ENCODE data around the gene SMIM27.
"Not testable (repeated sequence)": the region's sequence is repeated elsewhere in the genome, so short reads cannot be mapped to it uniquely, and the experiment has no call there.

The SMIM27 gene

DNA sequence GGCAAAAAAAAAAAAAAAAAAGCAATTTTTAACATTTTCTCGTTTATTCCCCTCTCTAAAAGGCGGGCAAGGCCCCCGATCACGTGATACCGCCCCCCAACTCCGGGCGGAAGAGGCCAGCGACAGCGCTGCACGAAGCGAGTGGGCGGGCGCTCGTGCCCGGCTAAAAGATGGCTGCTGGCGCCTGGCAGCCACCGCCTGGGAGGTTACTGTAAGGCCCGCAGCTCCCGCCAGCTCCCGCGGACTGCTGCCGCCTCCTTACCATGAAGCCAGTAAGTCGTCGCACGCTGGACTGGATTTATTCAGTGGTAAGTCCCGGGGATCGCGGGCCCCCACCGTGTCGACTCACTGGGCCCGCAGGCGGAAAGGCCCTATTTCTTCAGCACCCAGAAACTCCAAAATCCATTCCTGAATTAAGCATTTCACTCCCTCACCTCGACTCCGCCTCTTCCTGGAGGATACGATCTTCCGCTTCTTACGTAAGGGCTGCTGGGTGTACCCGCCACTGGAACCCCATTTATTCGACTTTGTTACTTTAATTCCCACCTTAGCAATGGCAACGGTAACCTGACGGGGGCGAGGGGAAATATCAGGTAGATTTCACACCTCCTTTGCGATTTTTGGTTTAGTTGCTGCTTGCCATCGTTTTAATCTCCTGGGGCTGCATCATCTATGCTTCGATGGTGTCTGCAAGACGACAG, at the start of gene SMIM27, which contains the start of gene TOPORS:
TSS of gene SMIM27 (plus strand) at position 156 of the 701 bp plus-strand sequence. CDS start at position 264, 108 bp downstream.
TSS of gene TOPORS (minus strand) at position 415 of the 701 bp plus-strand sequence. CDS start at position 265, 150 bp downstream.
- peak; percentile 84 for DNase-seq (ENCODE audit: low spot score)

DNA sequence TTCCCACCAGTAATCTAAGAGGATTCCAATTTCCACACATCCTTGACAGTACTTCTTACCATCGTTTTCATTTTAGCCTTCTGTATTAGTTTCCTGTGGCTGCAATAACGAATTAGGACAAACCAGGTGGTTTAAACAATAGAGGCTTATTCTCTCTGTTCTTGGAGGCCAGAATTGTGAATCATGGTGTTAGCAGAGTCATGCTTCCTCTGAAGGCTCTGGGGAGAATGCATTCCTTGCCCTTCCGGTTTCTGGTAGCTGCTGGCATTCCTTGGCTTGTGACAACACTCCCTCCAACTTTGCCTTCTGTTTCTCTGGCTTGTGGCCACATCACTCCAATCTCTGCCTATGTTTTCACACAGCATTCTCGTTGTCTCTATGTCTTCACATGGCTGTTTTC, 49.7 kb upstream of the SMIM27 start:
- no peak for DNase-seq (ENCODE audit: low spot score)

DNA sequence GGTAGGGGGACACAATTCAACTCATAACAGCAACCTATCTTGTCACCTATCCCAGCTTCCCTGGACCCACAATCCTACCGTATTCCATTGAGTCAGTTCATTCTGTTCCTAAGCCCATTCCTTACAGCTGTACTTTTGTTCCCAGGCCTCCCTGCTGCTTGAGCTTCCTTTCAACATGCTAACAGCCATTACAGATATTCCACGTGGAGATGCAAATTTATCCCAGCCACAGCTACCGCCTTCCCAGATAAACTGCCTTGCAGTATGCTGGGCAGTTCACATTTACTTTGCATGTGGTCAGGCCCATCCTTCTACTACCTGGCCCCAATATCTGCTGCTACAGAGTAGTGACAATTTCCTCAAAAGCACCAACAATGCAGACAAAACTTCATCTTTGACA, 49.1 kb upstream of the SMIM27 start:
- no peak for DNase-seq (ENCODE audit: low spot score)

DNA sequence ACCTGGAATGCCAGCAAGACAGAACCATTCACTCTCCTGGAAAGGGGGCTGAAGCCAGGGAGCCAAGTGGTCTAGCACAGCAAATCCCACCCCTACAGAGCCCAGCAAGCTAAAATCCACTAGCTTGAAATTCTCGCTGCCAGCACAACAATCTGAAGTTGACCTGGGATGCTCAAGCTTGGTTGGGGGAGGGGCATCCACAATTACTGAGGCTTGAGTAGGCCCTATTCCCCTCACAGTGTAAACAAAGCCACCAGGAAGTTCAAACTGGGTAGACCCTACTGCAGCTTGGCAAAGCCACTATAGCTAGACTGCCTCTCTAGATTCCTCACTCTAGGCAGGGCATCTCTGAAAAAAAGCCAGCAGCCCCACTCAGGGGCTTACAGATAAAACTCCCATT, 43.4 kb upstream of the SMIM27 start:
- DNase-seq (ENCODE audit: low spot score) = no peak

- no peak for DNase-seq (ENCODE audit: low spot score)
Measured at GRCh38 chr9:32516241-32516640, 35.9 kb upstream of the SMIM27 start.

DNA sequence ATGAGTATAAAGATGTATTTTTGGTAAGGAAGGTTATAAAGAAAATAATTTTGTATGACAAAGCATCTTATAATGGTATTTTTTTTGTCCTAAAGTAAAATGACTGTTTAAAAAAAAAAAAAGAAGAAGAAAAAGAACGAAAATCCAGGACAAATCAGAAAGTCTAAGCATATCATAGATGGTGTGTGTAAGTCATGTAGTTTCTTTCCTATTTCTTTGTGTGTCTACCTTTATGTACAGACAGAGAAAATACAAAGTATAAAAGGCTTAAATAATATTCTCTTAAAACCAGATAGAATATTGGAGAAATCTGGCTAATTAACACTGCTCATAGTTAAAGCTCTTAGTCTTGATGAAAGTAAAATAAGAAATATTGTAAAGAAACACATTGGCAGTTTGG, 33.9 kb upstream of the SMIM27 start:
- DNase-seq (ENCODE audit: low spot score) = no peak

DNA sequence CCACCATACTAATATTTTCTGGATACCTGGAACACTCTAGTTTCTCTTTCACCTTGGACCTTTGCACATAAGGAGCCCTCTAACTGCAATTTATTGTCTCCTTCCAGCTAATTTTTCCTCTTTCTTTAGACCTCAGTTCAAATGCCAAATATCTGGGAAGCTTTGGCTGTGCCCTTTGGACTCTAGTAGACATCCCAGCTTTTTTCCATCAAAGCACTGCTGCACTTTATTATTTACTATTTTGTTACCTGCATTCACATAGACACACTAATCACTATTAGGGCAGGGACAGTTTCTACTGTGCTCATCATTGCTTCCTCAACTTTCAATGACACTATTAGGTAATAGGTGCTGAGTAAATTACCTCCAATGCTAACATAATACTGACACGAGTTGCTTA, 28.2 kb upstream of the SMIM27 start:
- no peak for DNase-seq (ENCODE audit: low spot score)

- not testable (repeated sequence) for DNase-seq (ENCODE audit: low spot score)
Measured at GRCh38 chr9:32524558-32524891, 27.6 kb upstream of the SMIM27 start.

DNA sequence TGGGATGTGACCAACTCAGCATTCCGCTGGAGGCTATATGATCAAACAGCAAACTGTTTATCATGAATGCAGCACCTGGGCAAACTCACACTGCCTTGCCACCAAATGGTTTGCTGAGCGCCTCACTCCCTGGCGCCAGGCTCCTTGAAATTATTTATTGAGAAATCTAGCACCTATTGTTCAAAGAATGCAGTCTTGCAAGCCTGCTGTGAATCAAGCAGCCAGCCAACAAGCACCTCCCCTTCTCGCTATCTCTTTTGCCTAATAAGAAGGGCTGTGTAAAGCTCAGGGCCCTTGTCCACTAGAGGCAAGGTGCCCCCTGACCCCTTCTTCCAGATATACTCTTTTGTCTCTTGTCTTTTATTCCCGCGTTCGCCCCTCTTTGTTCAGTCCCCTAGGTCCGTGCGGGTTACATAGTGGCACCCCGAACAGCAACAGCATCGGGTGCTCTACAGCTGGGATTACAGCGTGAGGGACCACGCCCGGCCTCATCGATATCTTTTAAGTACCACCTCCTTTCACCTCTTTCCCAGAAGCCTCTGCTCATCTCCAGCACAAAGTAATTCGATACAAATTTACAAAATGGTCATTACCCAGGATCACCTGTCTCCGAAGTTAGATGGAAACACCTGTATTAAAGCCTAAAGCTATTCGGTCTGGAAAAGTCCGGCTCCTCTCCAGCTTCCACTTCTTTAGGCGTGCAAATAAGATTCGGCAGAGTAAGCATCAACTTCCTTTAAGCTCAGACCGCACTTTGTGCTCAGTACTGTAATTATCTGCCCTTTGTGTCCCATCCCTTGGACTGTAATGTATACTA, 27.0 kb upstream of the SMIM27 start:
- peak; percentile 14 for DNase-seq (ENCODE audit: low spot score)

GRCh38 chr9:32525709-32526030, 26.5 kb upstream of the SMIM27 start:
- no peak for DNase-seq (ENCODE audit: low spot score)

DNA sequence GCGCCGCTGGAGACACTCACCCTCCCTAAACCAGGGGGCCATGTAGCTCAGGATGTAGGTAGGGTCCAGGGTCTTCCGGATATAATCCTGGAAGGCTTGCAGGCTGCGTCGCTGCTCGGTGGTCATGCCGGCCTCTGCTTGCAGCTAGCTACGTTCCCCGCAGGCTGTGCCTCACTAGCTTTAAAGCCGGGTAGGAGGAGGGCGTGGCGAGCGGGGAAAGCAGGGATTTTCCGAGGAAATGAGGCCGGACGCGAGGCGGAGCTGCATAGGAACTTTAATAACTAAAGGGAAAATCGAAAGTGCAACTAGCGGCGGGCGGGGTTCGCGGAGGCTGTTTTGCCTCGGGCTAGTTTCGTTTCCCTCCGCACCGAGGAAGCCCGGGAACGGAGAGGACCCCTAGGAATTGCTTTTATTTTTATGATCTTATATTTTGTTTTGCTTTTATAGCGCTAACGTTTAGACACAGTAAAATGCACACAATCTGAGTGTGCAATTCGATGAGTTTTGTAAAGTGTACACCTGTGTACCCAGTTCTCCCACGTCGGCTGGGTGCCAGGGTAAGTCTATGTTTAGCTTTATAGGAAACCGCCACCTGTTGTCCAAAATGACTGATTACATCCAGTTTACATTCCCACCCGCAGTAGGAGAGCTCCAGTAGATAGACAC, 26.0 kb upstream of the SMIM27 start, which contains the start of gene RIGI:
TSS of gene RIGI (minus strand) at position 156 of the 666 bp plus-strand sequence. CDS start at position 126, 30 bp downstream.
- DNase-seq (ENCODE audit: low spot score) = peak; percentile 55

DNA sequence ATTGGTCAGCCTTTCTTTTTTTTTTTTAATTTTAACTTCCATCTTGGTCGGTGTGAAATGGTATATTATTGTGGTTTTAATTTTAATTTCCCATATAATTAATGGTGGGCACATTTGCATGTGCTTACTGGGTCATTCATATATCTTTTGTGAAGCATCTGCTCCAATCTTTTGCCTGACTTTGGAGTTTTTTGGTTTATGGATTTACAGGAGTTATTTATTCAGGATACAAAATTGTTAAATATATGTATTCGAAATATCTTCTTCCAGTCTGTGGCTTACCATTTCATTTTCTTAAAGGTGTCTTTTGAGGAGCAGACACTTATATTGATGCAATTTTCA, 25.4 kb upstream of the SMIM27 start:
- no peak for DNase-seq (ENCODE audit: low spot score)

- DNase-seq (ENCODE audit: low spot score) = no peak
Measured at GRCh38 chr9:32533336-32533735, 18.8 kb upstream of the SMIM27 start.

DNA sequence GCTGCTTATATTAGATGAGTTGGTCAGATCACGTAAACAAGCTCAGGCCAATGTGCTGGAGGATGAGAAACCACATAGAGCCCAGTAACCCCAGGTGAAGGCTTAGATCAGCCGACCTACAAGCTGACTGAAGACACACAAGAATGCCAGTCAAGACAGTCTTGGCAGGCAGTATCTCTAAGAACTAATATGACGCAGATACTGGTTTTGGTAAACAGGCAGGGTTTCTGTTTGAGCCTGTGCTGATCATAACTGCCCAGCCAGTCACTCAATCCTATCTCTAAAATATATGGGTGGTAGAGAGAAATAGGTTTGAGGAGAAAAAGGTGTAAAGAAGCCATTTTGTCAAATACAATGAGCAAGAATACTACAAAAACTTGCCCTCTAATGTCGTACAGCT, 18.3 kb upstream of the SMIM27 start:
- DNase-seq (ENCODE audit: low spot score) = no peak

GRCh38 chr9:32543047-32543446, 9.1 kb upstream of the SMIM27 start:
- no peak for DNase-seq (ENCODE audit: low spot score)

DNA sequence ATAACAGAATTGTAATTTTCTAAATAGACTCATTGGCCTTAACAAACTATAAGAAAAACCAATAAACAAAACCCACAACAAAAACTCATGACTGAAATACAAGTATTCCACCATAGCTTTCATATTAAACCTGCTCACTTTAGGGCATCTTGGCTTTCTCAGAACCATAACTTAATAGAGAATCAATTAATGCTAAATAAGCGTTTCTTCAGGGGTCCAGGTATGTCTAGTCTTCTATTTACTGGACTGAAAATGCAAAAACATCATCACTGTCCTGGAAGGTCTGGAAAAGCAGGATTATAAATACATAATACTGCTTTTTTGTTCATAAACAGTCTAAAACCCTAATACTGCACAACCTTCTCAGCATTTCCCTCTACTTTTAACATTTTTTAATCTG, 6.2 kb upstream of the SMIM27 start:
- DNase-seq (ENCODE audit: low spot score) = no peak

GRCh38 chr9:32548213-32548612, 3.9 kb upstream of the SMIM27 start:
- DNase-seq (ENCODE audit: low spot score) = not testable (repeated sequence)

DNA sequence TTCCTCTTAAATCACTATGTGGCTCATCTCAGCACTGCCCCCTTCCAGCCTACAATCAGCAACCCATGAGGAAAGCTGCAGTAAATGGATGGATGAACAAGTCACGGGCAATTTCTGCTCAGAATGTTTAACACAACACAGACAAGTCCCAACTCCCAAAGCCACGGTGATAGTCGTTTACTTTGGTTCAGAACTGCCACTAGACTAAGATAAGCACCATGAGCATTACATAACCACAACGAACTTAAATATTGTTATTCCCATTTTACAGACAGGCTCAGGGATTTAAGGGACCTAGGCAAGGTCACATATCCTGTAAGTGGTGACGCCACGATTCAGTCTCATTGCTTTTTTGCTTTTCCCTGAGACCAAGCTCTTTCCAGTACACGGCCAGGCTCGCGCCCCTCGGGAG, 2.0 kb upstream of the SMIM27 start:
- DNase-seq (ENCODE audit: low spot score) = no peak

DNA sequence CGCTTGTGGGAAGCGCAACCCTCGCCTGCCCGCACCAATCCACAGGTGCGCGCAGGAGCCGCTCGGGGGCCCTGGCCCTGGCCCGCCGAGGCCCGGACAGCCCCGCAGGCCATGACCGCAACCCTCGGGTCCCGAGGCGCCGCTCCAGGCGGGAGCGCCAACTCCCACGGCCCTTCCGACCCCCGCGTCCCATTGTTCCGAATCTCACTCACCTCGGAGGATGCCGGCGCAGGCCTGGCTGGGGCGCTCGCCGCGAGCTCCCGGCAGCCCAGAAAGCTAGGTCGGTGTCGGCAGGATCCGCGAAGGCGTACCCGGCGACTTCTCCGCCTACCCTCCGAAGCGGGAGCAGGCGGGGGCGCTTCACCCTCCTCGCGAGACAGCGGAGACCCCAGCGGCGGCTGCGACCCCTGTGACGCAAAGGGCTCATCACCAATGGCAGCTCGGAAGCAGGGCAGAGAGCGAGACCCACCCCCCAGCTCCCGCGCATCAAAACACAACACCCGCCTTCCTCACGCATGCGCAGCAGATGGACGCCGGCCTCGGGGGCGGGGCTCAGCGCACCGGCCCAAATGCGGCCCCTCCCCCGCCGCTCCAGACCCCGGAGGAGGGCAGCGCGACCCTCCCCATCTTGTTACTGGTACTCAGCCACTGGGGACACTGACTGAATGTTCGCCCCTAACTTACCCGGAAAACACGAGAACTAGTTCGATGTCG, 1.4 kb upstream of the SMIM27 start:
- DNase-seq (ENCODE audit: low spot score) = peak; percentile 97

DNA sequence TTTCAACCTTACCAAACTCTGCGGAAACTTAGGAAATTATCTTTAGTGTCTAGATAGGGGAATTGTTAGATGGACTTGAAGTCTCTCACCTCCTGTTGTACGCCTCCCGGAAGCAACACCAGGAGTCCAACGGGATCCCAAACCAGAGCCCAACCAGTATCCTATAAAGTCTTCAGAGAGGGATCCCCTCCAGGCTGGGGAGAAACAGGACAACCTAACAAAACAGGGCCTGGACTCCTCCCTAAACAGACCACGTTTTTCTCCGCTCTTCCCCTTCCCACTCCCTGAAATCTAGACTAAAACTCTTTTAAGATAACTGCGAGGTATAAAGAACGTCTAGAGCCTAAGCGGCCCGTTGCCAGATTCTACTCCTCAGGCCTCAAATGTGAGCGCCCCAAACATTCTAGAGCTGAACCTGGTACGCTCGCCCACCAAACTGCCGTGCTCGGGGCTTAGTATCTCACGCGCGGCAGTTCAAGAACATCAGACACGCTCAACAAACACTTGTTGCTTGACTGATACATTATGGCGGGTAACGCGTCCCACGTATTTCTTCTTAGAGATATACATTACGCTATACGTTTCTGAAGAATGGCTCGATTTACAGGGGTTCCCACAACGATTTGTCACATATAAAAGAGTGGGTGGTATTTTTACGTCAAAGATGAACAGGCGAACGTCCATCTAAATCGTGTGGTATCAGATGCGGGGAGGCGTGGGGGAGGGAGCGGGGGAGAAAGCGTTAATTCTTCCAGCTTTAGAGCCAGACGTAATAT, 663 bp upstream of the SMIM27 start:
- no peak for DNase-seq (ENCODE audit: low spot score)

DNA sequence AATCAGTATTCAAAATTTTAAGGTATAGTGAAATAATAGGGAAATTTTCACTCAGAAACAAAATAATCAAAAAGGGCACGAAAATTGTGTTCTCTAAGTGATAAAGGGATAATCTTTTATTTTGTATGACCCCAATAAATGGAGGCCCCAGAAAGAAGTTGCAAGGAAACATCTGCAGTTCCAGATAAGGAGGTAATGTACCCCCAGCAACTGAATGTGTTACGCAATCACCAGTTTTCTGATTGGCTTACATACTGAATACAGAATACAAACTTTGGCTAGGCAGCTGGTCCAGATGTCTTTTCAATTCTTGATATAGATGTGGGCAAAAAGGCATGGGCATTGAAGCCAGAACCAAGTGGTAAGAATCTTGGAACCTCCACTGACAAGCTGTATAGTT, 2.0 kb downstream of the SMIM27 start:
- no peak for DNase-seq (ENCODE audit: low spot score)

DNA sequence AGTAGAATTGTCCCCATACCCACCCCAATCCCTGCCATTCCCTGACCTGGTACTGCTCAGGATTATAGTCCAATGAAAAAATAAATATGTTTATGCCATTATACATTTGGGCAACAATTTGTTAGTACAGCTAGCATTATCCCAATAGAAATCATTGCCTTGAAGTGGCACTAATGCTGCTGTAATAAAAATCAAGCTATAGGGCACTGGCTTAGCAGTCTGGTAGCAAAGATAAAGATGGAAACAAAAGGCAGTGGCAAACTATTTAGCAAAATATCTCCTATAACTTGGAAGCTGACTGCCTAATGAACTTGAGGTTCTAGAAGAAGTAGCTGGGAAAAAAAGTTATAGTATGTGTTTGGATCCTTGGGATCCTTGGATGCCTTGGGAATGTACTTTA, 2.5 kb downstream of the SMIM27 start:
- no peak for DNase-seq (ENCODE audit: low spot score)

Measured in iPS-NIHi11 (cell line).